KOPT-K1 (cell line): Measurements from ENCODE around the gene BRWD1.
"Not testable (repeated sequence)": the region's sequence is repeated elsewhere in the genome, so short reads cannot be mapped to it uniquely, and the experiment has no call there.

Experiments
- H3K27ac ChIP-seq: fragments of 200-600 bp; sonication (generic); 2 replicates; pipeline ENCODE4 v1.5.1; 2016; ENCODE audit warnings: antibody characterized with exemption, mild to moderate bottlenecking, low read depth, low read length; ENCODE audit not compliant: poor library complexity, severe bottlenecking
- H3K36me3 ChIP-seq: fragments of 200-600 bp; sonication (generic); 2 replicates; pipeline ENCODE4 v1.5.1; 2017; ENCODE audit warnings: antibody characterized with exemption, mild to moderate bottlenecking, low read length, moderate library complexity; ENCODE audit not compliant: insufficient read depth
- H3K9me3 ChIP-seq: fragments of 200-600 bp; sonication (generic); 2 replicates; pipeline ENCODE4 v1.5.1; 2017; ENCODE audit warnings: antibody characterized with exemption, low read length, mild to moderate bottlenecking; ENCODE audit not compliant: insufficient read depth, poor library complexity, severe bottlenecking

Gene BRWD1

GRCh38 chr21:39168800-39169199 lies 144.6 kb downstream of the BRWD1 start:
- peaks cover 51% of the 10 kb centered on the region for H3K36me3 ChIP-seq
- peaks cover 15% of the 10 kb centered on the region for H3K9me3 ChIP-seq
- no peak overlapping the region for H3K27ac ChIP-seq

- H3K9me3 ChIP-seq = peaks cover 21% of the 10 kb centered on the region
- peaks cover 9% of the 10 kb centered on the region for H3K36me3 ChIP-seq
- H3K27ac ChIP-seq = no peak overlapping the region
Observed at GRCh38 chr21:39164523-39164922, 148.9 kb downstream of the BRWD1 start.

- Histone ChIP-seq H3K9me3 (peaks cover 21% of the 10 kb centered on the region), H3K27ac (no peak overlapping the region), H3K36me3 (no peaks in the 10 kb centered on the region)
Observed at GRCh38 chr21:39161064-39161463, 152.4 kb downstream of the BRWD1 start.

- Histone ChIP-seq H3K9me3 (peaks cover 13% of the 10 kb centered on the region), H3K36me3 (no peaks in the 10 kb centered on the region), H3K27ac (no peak overlapping the region)
Observed at GRCh38 chr21:39159342-39160063, 153.9 kb downstream of the BRWD1 start.

GRCh38 chr21:39157241-39157640 lies 156.2 kb downstream of the BRWD1 start:
- H3K36me3 ChIP-seq, H3K27ac ChIP-seq, H3K9me3 ChIP-seq: not testable (repeated sequence)

- H3K27ac ChIP-seq = no peak overlapping the region
- H3K9me3 ChIP-seq = no peaks in the 10 kb centered on the region
- H3K36me3 ChIP-seq = no peaks in the 10 kb centered on the region
Observed at GRCh38 chr21:39156024-39156423, 157.4 kb downstream of the BRWD1 start.

- no peak overlapping the region for H3K27ac ChIP-seq
- H3K9me3 ChIP-seq = no peaks in the 10 kb centered on the region
Observed at GRCh38 chr21:39155578-39155977, 157.9 kb downstream of the BRWD1 start.

GRCh38 chr21:39153842-39154241 lies 159.6 kb downstream of the BRWD1 start:
- H3K36me3 ChIP-seq = no peaks in the 10 kb centered on the region
- H3K27ac ChIP-seq = no peak overlapping the region
- no peaks in the 10 kb centered on the region for H3K9me3 ChIP-seq

More at GRCh38 chr21:39155578-39155977, 157.9 kb downstream of the BRWD1 start:
- H3K36me3 ChIP-seq = no peaks in the 10 kb centered on the region

- Histone ChIP-seq H3K27ac (no peak overlapping the region), H3K9me3 (no peaks in the 10 kb centered on the region), H3K36me3 (no peaks in the 10 kb centered on the region)
Observed at GRCh38 chr21:39153373-39153772, 160.1 kb downstream of the BRWD1 start.

- Histone ChIP-seq H3K36me3 (no peaks in the 10 kb centered on the region), H3K9me3 (no peaks in the 10 kb centered on the region), H3K27ac (no peak overlapping the region)
Observed at GRCh38 chr21:39152271-39152670, 161.2 kb downstream of the BRWD1 start.

GRCh38 chr21:39150877-39151276 lies 162.6 kb downstream of the BRWD1 start:
- no peaks in the 10 kb centered on the region for H3K9me3 ChIP-seq
- no peaks in the 10 kb centered on the region for H3K36me3 ChIP-seq
- H3K27ac ChIP-seq = no peak overlapping the region

GRCh38 chr21:39150316-39150715 lies 163.1 kb downstream of the BRWD1 start:
- no peaks in the 10 kb centered on the region for H3K9me3 ChIP-seq
- H3K36me3 ChIP-seq = no peaks in the 10 kb centered on the region
- H3K27ac ChIP-seq = no peak overlapping the region

GRCh38 chr21:39149882-39150281 lies 163.6 kb downstream of the BRWD1 start:
- Histone ChIP-seq H3K27ac (no peak overlapping the region), H3K9me3 (no peaks in the 10 kb centered on the region), H3K36me3 (no peaks in the 10 kb centered on the region)

GRCh38 chr21:39148975-39149374 lies 164.5 kb downstream of the BRWD1 start:
- Histone ChIP-seq H3K27ac (no peak overlapping the region), H3K36me3 (no peaks in the 10 kb centered on the region), H3K9me3 (peaks cover 5% of the 10 kb centered on the region)

GRCh38 chr21:39144191-39144590 lies 169.2 kb downstream of the BRWD1 start:
- Histone ChIP-seq H3K9me3 (peaks cover 9% of the 10 kb centered on the region), H3K36me3 (no peaks in the 10 kb centered on the region), H3K27ac (no peak overlapping the region)

- H3K27ac ChIP-seq = no peak overlapping the region
- H3K36me3 ChIP-seq = no peaks in the 10 kb centered on the region
- peaks cover 9% of the 10 kb centered on the region for H3K9me3 ChIP-seq
Observed at GRCh38 chr21:39142972-39143371, 170.5 kb downstream of the BRWD1 start.
